ENCODE data around the gene OSTN.
A peak's percentile ranks its signal among the peaks of the same experiment; 100 is the strongest.
"Not testable (repeated sequence)": the region's sequence is repeated elsewhere in the genome, so short reads cannot be mapped to it uniquely, and the experiment has no call there.

Gene OSTN

GRCh38 chr3:191268737-191269136, 69.7 kb downstream of the OSTN start:
- DNase-seq: no peak

GRCh38 chr3:191269289-191270085, 70.4 kb downstream of the OSTN start:
- DNase-seq: no peak

- not testable (repeated sequence) for DNase-seq
These were observed 76.2 kb downstream of the OSTN start for GRCh38 chr3:191275244-191275643.

GRCh38 chr3:191275751-191276150, 76.7 kb downstream of the OSTN start:
- no peak for DNase-seq

- no peak for DNase-seq
These were observed 81.1 kb downstream of the OSTN start for GRCh38 chr3:191280111-191280510.

GRCh38 chr3:191280882-191281281, 81.8 kb downstream of the OSTN start:
- no peak for DNase-seq

- DNase-seq: peak; percentile 7
These were observed 83.5 kb downstream of the OSTN start for GRCh38 chr3:191282251-191283185.

- DNase-seq: no peak
These were observed 84.4 kb downstream of the OSTN start for GRCh38 chr3:191283400-191283799.

- DNase-seq: peak; percentile 10
These were observed 91.4 kb downstream of the OSTN start for GRCh38 chr3:191290311-191291025.

GRCh38 chr3:191292243-191293015, 93.4 kb downstream of the OSTN start:
- no peak for DNase-seq

- DNase-seq: no peak
These were observed 95.2 kb downstream of the OSTN start for GRCh38 chr3:191294291-191294690.

GRCh38 chr3:191296041-191296541, 97.0 kb downstream of the OSTN start:
- no peak for DNase-seq

GRCh38 chr3:191298846-191299245, 99.8 kb downstream of the OSTN start:
- DNase-seq: no peak

GRCh38 chr3:191300422-191300821, 101.4 kb downstream of the OSTN start:
- DNase-seq: no peak

GRCh38 chr3:191301017-191301416, 102.0 kb downstream of the OSTN start:
- DNase-seq: no peak

- no peak for DNase-seq
These were observed 102.9 kb downstream of the OSTN start for GRCh38 chr3:191301782-191302411.

GRCh38 chr3:191302451-191302850, 103.4 kb downstream of the OSTN start:
- DNase-seq: no peak

- no peak for DNase-seq
These were observed 104.6 kb downstream of the OSTN start for GRCh38 chr3:191303596-191303995.

- no peak for DNase-seq
These were observed 107.4 kb downstream of the OSTN start for GRCh38 chr3:191306428-191306827.

GRCh38 chr3:191307341-191307740, 108.3 kb downstream of the OSTN start:
- no peak for DNase-seq

GRCh38 chr3:191313296-191313695, 114.3 kb downstream of the OSTN start:
- DNase-seq: no peak

Data from fibroblast of upper back skin (primary cell).